Smooth muscle cell (in vitro differentiated cells): ENCODE data around the gene ZBTB1. TPM values are rescaled to one million over a fixed set of nuclear protein-coding genes. Genes with fewer than 3 reads are reported as not detected.

Experiments used
- DNase-seq: peaks from one replicate; lab custom pipeline; 2025; ENCODE audit not compliant: unreplicated experiment; lab: John Stamatoyannopoulos, UW
- H2AFZ ChIP-seq: fragments of 200-600 bp; sonication (generic); 2 replicates; pipeline ENCODE4 v1.6.0; 2016; ENCODE audit warnings: antibody characterized with exemption, low read depth, mild to moderate bottlenecking
- H3F3A ChIP-seq: fragments of 200-600 bp; sonication (generic); 2 replicates; pipeline ENCODE4 v1.6.0; 2017; ENCODE audit warnings: antibody characterized with exemption, low read depth
- H3K27ac ChIP-seq: fragments of 200-600 bp; sonication (generic); 2 replicates; pipeline ENCODE4 v1.5.1; 2016; ENCODE audit warnings: low read depth, mild to moderate bottlenecking
- H3K27me3 ChIP-seq: fragments of 200-600 bp; sonication (generic); 2 replicates; pipeline ENCODE4 v1.6.1; 2016; ENCODE audit warnings: low read depth, mild to moderate bottlenecking
- H3K36me3 ChIP-seq: fragments of 200-600 bp; sonication (generic); 2 replicates; pipeline ENCODE4 v1.5.1; 2016; ENCODE audit warnings: low read depth
- H3K4me1 ChIP-seq: fragments of 200-600 bp; sonication (generic); 2 replicates; pipeline ENCODE4 v1.5.1; 2016; ENCODE audit warnings: low read depth
- H3K4me2 ChIP-seq: fragments of 200-600 bp; sonication (generic); 2 replicates; pipeline ENCODE4 v1.6.0; 2016; ENCODE audit warnings: mild to moderate bottlenecking
- H3K4me3 ChIP-seq: fragments of 200-600 bp; sonication (generic); 2 replicates; pipeline ENCODE4 v1.5.1; 2016; ENCODE audit warnings: mild to moderate bottlenecking
- H3K79me2 ChIP-seq: fragments of 200-600 bp; sonication (generic); 2 replicates; pipeline ENCODE4 v1.6.0; 2016; ENCODE audit warnings: low read depth, mild to moderate bottlenecking
- H3K9ac ChIP-seq: fragments of 200-600 bp; sonication (generic); 2 replicates; pipeline ENCODE4 v1.6.0; 2016; ENCODE audit warnings: low read depth
- H3K9me3 ChIP-seq: fragments of 200-600 bp; sonication (generic); replicated peaks from 2 replicates; pipeline ENCODE4 v1.5.1; 2016; ENCODE audit warnings: low read depth
- H4K20me1 ChIP-seq: fragments of 200-600 bp; sonication (generic); 2 replicates; pipeline ENCODE4 v1.6.0; 2016; ENCODE audit warnings: low read depth
- WGBS: methylation state at CpG from one replicate; pipeline ENCODE4 v1.1.7; 2016; ENCODE audit warnings: low lambda C conversion rate; 5-methylcytosine and 5-hydroxymethylcytosine counted together
- polyA plus RNA-seq: library from polyadenylated mRNA; unstranded; fragments of >200 nt; fragmentation: Nextera tagmentation; extraction: Ambion mirVana; gene quantifications from 2 replicates; pipeline ENCODE4 v1.2.1, GENCODE V29; 2016
- total RNA-seq: library from RNA; depleted of rRNA; stranded (reverse); fragments of >200 nt; gene quantifications from 2 replicates; pipeline ENCODE4 v1.2.3, GENCODE V29; 2014
- TF ChIP-seq, protein P1 (sequence below): fragments of 200-600 bp; sonication (generic); IDR thresholded peaks from 2 replicates; pipeline ENCODE4 v1.5.1; 2017; ENCODE audit warnings: borderline replicate concordance, mild to moderate bottlenecking, antibody characterized with exemption; ENCODE audit not compliant: insufficient read depth, poor library complexity, severe bottlenecking

ZBTB1 gene
- total and polyA plus RNA-seq, 2 experiments from 2014 or later = 41.3 to 82.9 TPM

GRCh38 chr14:64544607-64545312 lies 40.2 kb downstream of the ZBTB1 start:
- Histone ChIP-seq H2AFZ (no peak overlapping the region), H3K4me3 (no peak overlapping the region), H3K27me3 (no peaks in the 10 kb centered on the region), H3K4me2 (peak overlapping the region; percentile 58), H3K27ac (peak overlapping the region; percentile 32), H3F3A (peaks cover 7% of the 10 kb centered on the region), H3K36me3 (no peaks in the 10 kb centered on the region), H3K9ac (peak overlapping the region; percentile 0), H3K79me2 (no peaks in the 10 kb centered on the region), H3K4me1 (peaks cover 11% of the 10 kb centered on the region), H4K20me1 (no peaks in the 10 kb centered on the region), H3K9me3 (no peaks in the 10 kb centered on the region)
- WGBS = 38% methylated on average over 5 of the region's 5 CpGs
- no peak for DNase-seq
- TF ChIP-seq, protein P1, sequence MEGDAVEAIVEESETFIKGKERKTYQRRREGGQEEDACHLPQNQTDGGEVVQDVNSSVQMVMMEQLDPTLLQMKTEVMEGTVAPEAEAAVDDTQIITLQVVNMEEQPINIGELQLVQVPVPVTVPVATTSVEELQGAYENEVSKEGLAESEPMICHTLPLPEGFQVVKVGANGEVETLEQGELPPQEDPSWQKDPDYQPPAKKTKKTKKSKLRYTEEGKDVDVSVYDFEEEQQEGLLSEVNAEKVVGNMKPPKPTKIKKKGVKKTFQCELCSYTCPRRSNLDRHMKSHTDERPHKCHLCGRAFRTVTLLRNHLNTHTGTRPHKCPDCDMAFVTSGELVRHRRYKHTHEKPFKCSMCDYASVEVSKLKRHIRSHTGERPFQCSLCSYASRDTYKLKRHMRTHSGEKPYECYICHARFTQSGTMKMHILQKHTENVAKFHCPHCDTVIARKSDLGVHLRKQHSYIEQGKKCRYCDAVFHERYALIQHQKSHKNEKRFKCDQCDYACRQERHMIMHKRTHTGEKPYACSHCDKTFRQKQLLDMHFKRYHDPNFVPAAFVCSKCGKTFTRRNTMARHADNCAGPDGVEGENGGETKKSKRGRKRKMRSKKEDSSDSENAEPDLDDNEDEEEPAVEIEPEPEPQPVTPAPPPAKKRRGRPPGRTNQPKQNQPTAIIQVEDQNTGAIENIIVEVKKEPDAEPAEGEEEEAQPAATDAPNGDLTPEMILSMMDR = no peak

GRCh38 chr14:64549016-64549415 lies 44.4 kb downstream of the ZBTB1 start:
- no peaks in the 10 kb centered on the region for H3K27me3 ChIP-seq
- H3K4me2 ChIP-seq = peak overlapping the region; percentile 81
- no peak for DNase-seq
- no peaks in the 10 kb centered on the region for H4K20me1 ChIP-seq
- no peaks in the 10 kb centered on the region for H3K36me3 ChIP-seq
- TF ChIP-seq, protein P1 = no peak
- H3K9me3 ChIP-seq = no peaks in the 10 kb centered on the region
- H2AFZ ChIP-seq = peak overlapping the region; percentile 78
- H3K79me2 ChIP-seq = no peaks in the 10 kb centered on the region
- peaks cover 8% of the 10 kb centered on the region for H3K4me1 ChIP-seq
- H3F3A ChIP-seq = peaks cover 7% of the 10 kb centered on the region
- no peak overlapping the region for H3K4me3 ChIP-seq
- H3K9ac ChIP-seq = no peak overlapping the region
- WGBS = 45% methylated on average over 1 of the region's 1 CpG
- H3K27ac ChIP-seq = no peak overlapping the region

- Histone ChIP-seq H3K4me3 (peak within 1 kb of the TSS; percentile 35), H3K9ac (no peak within 1 kb of the TSS), H3K9me3 (no peaks in the 10 kb centered on the region), H3K4me1 (no peaks in the 10 kb centered on the region), H3K79me2 (no peaks in the 10 kb centered on the region), H3F3A (no peaks in the 10 kb centered on the region), H3K36me3 (no peaks in the 10 kb centered on the region), H3K27me3 (no peaks in the 10 kb centered on the region), H3K4me2 (peak within 1 kb of the TSS; percentile 81), H4K20me1 (no peaks in the 10 kb centered on the region), H2AFZ (peak within 1 kb of the TSS; percentile 78), H3K27ac (no peak within 1 kb of the TSS)
- TF ChIP-seq, protein P1 = no peak
- DNase-seq = no peak
- WGBS = 50% methylated on average over 46 of the region's 54 CpGs
Measured at GRCh38 chr14:64549791-64550620, 45.4 kb downstream of the ZBTB1 start, which contains the start of gene PPP1R36. Gene PPP1R36 (plus strand): TSS chr14:64549961. CDS start chr14:64549998, 37 bp downstream.
